ENCODE measurements around the gene ASB3. TPM values are rescaled to one million over a fixed set of nuclear protein-coding genes. Genes with fewer than 3 reads are reported as not detected.
A peak's percentile ranks its signal among the peaks of the same experiment; 100 is the strongest.

Gene ASB3
- total and polyA plus RNA-seq, 9 of the 15 experiments (the other 6 are each of a cell fraction or from before 2014, with no cell fraction given), result 13.6 to 35.3 (median 18.7) TPM

DNA sequence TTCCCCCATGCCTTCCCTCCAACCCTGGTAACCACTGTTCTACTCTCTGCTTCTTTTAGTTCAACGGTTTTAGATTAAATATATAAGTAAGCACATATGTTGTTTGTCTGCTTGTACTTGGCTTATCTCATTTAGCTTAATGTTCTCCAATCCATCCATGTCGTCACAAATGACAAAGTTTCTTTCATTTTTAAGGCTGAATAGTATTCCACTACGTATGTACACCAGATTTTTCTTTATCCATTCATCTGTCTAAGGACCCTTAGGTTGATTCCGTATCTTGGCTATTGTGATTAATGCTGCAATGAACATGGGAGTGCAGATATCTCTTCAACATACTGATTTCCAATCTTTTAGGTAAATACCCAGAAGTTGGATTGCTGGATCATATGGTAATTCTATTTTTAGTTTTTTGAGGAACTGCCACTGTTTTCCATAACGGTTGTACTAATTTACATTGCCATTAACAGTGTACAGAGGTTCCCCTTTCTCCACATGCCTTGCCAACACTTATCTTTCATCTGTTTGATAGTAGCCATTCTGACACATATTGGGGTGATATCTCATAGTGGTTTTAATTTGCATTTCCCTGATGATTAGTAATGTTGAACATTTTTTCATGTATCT, 8.1 kb downstream of the ASB3 start:
- DNase-seq (ENCODE audit: extremely low read depth in 1 of 4, low spot score in 3 of 4), result no peak
- no peaks in the 10 kb centered on the region for H3K4me1 ChIP-seq (replicated peaks in 1 of 2; ENCODE audit: control insufficient read depth in 2 of 2, insufficient read depth in 2 of 2, low read length in 2 of 2)
- H3K9ac ChIP-seq (ENCODE audit: insufficient read depth in 1 of 2, low read depth in 2 of 2, low read length in 2 of 2), result no peak overlapping the region
- TF ChIP-seq SPI1 (IDR thresholded peaks at IDR 0.05; ENCODE audit: borderline replicate concordance, low read depth, low read length) (peak; percentile 44; the same call in 1 of the 2 replicates), FOXA3 (CRISPR knock-in tag; conservative IDR thresholded peaks at IDR 0.05 in 1 of 2, IDR thresholded peaks at IDR 0.05 in 1 of 2) (peak in 1 of 2 experiments; percentile 71; a peak in 1 of 4 replicates), ZNF146 (CRISPR knock-in tag; IDR thresholded peaks at IDR 0.05; ENCODE audit: unreplicated experiment) (peak; percentile 51), MEF2D (tag; conservative IDR thresholded peaks at IDR 0.05; ENCODE audit: low read depth) (peak; percentile 85), PCBP2 (IDR thresholded peaks at IDR 0.05; ENCODE audit: low read depth, low read length, poor library complexity, severe bottlenecking) (no peak), ZNF197 (CRISPR knock-in tag; IDR thresholded peaks at IDR 0.05; ENCODE audit: low read depth) (no peak)
- in situ Hi-C loops (cut with MboI), result no loop called here
- intact Hi-C loops (cut with micrococcal nuclease), result no loop called here
- CTCF ChIA-PET (ENCODE audit: low intra/inter-chr PET ratio), result no interaction called here
- H3K27ac ChIP-seq (ENCODE audit: extremely low read depth, low read depth, low read length), result no peak overlapping the region
- no peak overlapping the region for H2AFZ ChIP-seq (ENCODE audit: low read depth, low read length)
- no peaks in the 10 kb centered on the region for H3K27me3 ChIP-seq (ENCODE audit: control insufficient read depth in 2 of 2, insufficient read depth in 2 of 2, low read length in 2 of 2)
- FAIRE-seq, result no peak
- 46% methylated on average over 5 of the region's 5 CpGs for WGBS (ENCODE audit: insufficient coverage, low coverage, missing lambda C conversion rate)
- BruUV-seq (replicated peaks), result no TSS peak
- POLR2A ChIA-PET, result interaction anchor here (4.7 kb wide), 1 partner anchor 10 kb away, joined by 32 read pairs; the partner anchor contains the start of gene CHAC2
- H3K9me3 ChIP-seq (replicated peaks; ENCODE audit: control insufficient read depth, insufficient read depth, low read depth, low read length), result no peaks in the 10 kb centered on the region
- no peaks in the 10 kb centered on the region for H4K20me1 ChIP-seq (replicated peaks; ENCODE audit: control insufficient read depth, insufficient read depth, low read length)
- H3K4me3 ChIP-seq, result no peak overlapping the region
- no peak overlapping the region for H3K4me2 ChIP-seq (ENCODE audit: insufficient read depth, low read length)
- peaks cover 80% of the 10 kb centered on the region for H3K79me2 ChIP-seq (ENCODE audit: control insufficient read depth, insufficient read depth, low read length)
- no peaks in the 10 kb centered on the region for H3K9me1 ChIP-seq (ENCODE audit: control insufficient read depth, insufficient read depth, low read length)
- no peak for ATAC-seq
- H3K36me3 ChIP-seq (ENCODE audit: control insufficient read depth, insufficient read depth, low read length), result peaks cover 50% of the 10 kb centered on the region
